GM18909 (cell line): ENCODE data around the gene GNS.
A peak's percentile ranks its signal among the peaks of the same experiment; 100 is the strongest.

Experiments
- ATAC-seq: cut with Tn5 transposase; IDR thresholded peaks from one replicate; pipeline ENCODE4 v1.9.1; 2021; ENCODE audit warnings: mild to moderate bottlenecking; ENCODE audit not compliant: unreplicated experiment, poor library complexity

GNS gene

DNA sequence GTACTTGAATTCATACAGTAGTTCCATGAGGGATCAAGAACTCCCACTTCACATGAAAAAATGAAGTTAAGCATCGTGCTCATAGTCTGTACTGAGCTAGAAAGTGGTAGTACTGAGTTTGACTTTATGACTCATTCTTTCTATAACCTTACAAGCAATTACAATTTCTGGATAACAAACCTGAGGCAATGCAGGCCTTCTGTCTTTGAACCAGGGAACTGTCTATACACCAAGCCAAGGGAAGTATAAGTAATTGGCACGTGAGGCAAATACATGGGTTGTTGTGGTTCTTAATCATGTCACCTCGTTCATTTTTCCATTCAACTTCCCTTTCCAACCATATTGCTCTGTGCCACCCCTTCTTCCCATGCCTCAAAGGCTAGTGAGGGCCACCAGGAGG lies 16.8 kb downstream of the GNS start:
- ATAC-seq: no peak

GRCh38 chr12:64740646-64741045 lies 18.6 kb downstream of the GNS start:
- no peak for ATAC-seq

GRCh38 chr12:64739778-64740177 lies 19.4 kb downstream of the GNS start:
- ATAC-seq: no peak

DNA sequence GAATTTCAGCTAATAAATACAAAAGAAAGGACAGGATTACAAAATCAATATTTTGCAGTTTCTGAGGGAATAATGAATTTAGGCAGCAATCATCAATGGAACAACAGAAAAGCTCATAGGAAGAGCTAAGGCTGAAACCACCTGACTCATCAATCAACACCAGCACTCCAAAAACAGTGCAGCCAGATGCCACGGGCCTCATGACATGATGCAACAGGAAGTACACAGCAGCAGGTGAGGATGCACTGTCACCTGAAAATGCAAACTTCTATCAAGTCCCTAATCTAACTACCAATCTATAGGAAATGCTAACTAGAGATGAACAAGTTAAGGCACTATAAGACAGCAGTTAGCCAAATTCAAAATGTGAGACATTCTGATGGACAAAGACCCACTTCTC lies 21.7 kb downstream of the GNS start:
- ATAC-seq: no peak

GRCh38 chr12:64736771-64737170 lies 22.4 kb downstream of the GNS start:
- no peak for ATAC-seq

- ATAC-seq: no peak
These were observed 23.8 kb downstream of the GNS start for GRCh38 chr12:64735442-64735841.

- no peak for ATAC-seq
These were observed 25.3 kb downstream of the GNS start for GRCh38 chr12:64733857-64734256.

DNA sequence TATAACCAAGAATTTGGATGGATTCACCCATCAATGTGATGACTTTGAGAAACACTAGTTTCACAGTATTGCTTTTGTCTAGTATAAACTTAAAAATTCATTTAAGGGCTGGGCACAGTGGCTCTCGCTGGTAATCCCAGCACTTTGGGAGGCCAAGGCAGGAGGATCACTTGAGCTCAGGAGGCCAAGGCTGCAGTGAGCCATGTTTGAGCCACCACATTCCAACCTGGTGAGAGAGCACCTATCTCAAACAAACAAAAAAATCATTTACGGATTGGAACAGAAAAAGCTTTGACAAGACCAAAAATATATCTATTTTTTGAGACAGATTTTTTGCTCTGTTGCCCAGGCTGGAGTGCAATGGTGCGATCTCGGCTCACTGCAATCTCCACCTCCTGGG lies 27.5 kb downstream of the GNS start:
- no peak for ATAC-seq

GRCh38 chr12:64730588-64730969 lies 28.6 kb downstream of the GNS start:
- ATAC-seq: peak; percentile 24

DNA sequence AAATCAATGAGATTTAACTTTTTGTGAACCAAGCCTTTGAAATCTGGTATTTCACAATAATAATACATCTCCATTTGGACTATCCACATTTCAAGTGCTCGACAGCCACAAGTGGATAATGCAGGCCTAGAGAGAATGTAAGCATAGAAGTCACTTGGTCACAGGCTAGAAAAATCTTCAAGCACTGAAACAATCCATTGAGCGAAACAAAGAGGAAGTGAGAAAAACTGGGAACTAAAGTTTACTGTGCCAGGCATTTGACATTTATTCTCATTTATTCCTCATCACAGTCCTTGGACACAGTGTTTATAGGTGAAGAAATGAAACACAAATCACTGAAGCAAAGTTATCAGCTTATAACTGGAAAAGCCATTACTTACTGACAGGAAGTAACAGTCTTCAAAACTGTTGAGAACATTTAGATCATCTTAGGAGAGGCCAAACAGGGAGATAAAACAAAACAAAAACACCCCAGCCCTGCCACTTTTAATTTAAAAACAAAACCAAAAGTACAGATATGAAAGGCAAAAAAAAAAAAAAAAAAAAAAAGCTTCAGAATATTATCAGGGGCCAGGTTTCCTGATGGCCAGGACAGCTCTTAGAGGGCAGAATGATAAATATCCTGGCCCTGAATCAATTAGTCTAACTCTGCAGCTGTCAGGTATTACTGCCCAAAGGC lies 29.2 kb downstream of the GNS start:
- ATAC-seq: peak; percentile 54

- no peak for ATAC-seq
These were observed 34.9 kb downstream of the GNS start for GRCh38 chr12:64724201-64724745.

- no peak for ATAC-seq
These were observed 35.6 kb downstream of the GNS start for GRCh38 chr12:64723630-64724029.

- ATAC-seq: no peak
These were observed 36.4 kb downstream of the GNS start for GRCh38 chr12:64722835-64723234.

- no peak for ATAC-seq
These were observed 38.3 kb downstream of the GNS start for GRCh38 chr12:64720884-64721283.

- no peak for ATAC-seq
These were observed 40.6 kb downstream of the GNS start for GRCh38 chr12:64718649-64719048.

DNA sequence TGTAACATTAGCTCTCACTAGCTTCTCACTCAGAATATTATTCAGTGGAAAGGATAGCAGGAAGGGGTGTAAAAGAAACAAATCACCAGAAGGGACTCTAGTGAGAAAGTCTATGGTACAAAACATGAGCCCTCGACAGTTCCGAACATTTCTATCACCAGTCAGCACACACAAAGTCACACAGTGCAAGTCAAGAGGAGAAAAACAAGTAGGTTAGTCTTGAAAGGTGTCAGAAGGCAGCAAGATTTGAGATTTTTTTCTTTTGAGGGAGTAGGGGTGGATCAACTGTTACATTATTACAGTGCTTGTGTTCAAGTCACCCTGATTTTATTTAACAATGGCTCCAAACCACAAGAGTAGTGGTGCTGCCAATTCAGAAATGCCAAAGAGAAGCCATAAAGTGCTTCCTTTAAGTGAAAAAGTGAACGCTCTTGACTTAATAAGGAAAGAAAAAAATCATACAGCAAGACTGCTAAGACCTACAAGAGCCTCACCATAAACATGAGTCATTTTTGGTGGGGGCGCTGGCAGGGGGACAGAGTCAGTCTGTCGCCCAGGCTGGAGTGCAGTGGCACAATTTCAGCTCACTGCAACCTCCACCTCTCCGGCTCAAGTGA lies 42.3 kb downstream of the GNS start:
- no peak for ATAC-seq

- ATAC-seq: no peak
These were observed 42.8 kb downstream of the GNS start for GRCh38 chr12:64716371-64716770.

GRCh38 chr12:64714551-64714968 lies 44.6 kb downstream of the GNS start:
- peak; percentile 74 for ATAC-seq

GRCh38 chr12:64713376-64713775 lies 45.8 kb downstream of the GNS start:
- no peak for ATAC-seq

- no peak for ATAC-seq
These were observed 49.8 kb downstream of the GNS start for GRCh38 chr12:64709429-64709828.

- no peak for ATAC-seq
These were observed 51.3 kb downstream of the GNS start for GRCh38 chr12:64707926-64708325.

GRCh38 chr12:64707362-64707761 lies 51.8 kb downstream of the GNS start:
- no peak for ATAC-seq
